Smooth muscle cell (in vitro differentiated cells): ENCODE results near the gene RNF183. TPM values are rescaled to one million over a fixed set of nuclear protein-coding genes. Genes with fewer than 3 reads are reported as not detected.

Source experiments
- DNase-seq: peaks from one replicate; lab custom pipeline; 2025; ENCODE audit not compliant: unreplicated experiment; lab: John Stamatoyannopoulos, UW
- H2AFZ ChIP-seq: fragments of 200-600 bp; sonication (generic); 2 replicates; pipeline ENCODE4 v1.6.0; 2016; ENCODE audit warnings: antibody characterized with exemption, low read depth, mild to moderate bottlenecking
- H3F3A ChIP-seq: fragments of 200-600 bp; sonication (generic); 2 replicates; pipeline ENCODE4 v1.6.0; 2017; ENCODE audit warnings: antibody characterized with exemption, low read depth
- H3K27ac ChIP-seq: fragments of 200-600 bp; sonication (generic); 2 replicates; pipeline ENCODE4 v1.5.1; 2016; ENCODE audit warnings: low read depth, mild to moderate bottlenecking
- H3K27me3 ChIP-seq: fragments of 200-600 bp; sonication (generic); 2 replicates; pipeline ENCODE4 v1.6.1; 2016; ENCODE audit warnings: low read depth, mild to moderate bottlenecking
- H3K36me3 ChIP-seq: fragments of 200-600 bp; sonication (generic); 2 replicates; pipeline ENCODE4 v1.5.1; 2016; ENCODE audit warnings: low read depth
- H3K4me1 ChIP-seq: fragments of 200-600 bp; sonication (generic); 2 replicates; pipeline ENCODE4 v1.5.1; 2016; ENCODE audit warnings: low read depth
- H3K4me2 ChIP-seq: fragments of 200-600 bp; sonication (generic); 2 replicates; pipeline ENCODE4 v1.6.0; 2016; ENCODE audit warnings: mild to moderate bottlenecking
- H3K4me3 ChIP-seq: fragments of 200-600 bp; sonication (generic); 2 replicates; pipeline ENCODE4 v1.5.1; 2016; ENCODE audit warnings: mild to moderate bottlenecking
- H3K79me2 ChIP-seq: fragments of 200-600 bp; sonication (generic); 2 replicates; pipeline ENCODE4 v1.6.0; 2016; ENCODE audit warnings: low read depth, mild to moderate bottlenecking
- H3K9ac ChIP-seq: fragments of 200-600 bp; sonication (generic); 2 replicates; pipeline ENCODE4 v1.6.0; 2016; ENCODE audit warnings: low read depth
- H3K9me3 ChIP-seq: fragments of 200-600 bp; sonication (generic); replicated peaks from 2 replicates; pipeline ENCODE4 v1.5.1; 2016; ENCODE audit warnings: low read depth
- H4K20me1 ChIP-seq: fragments of 200-600 bp; sonication (generic); 2 replicates; pipeline ENCODE4 v1.6.0; 2016; ENCODE audit warnings: low read depth
- WGBS: methylation state at CpG from one replicate; pipeline ENCODE4 v1.1.7; 2016; ENCODE audit warnings: low lambda C conversion rate; 5-methylcytosine and 5-hydroxymethylcytosine counted together
- polyA plus RNA-seq: library from polyadenylated mRNA; unstranded; fragments of >200 nt; fragmentation: Nextera tagmentation; extraction: Ambion mirVana; gene quantifications from 2 replicates; pipeline ENCODE4 v1.2.1, GENCODE V29; 2016
- total RNA-seq: library from RNA; depleted of rRNA; stranded (reverse); fragments of >200 nt; gene quantifications from 2 replicates; pipeline ENCODE4 v1.2.3, GENCODE V29; 2014
- TF ChIP-seq, protein P1 (sequence below): fragments of 200-600 bp; sonication (generic); IDR thresholded peaks from 2 replicates; pipeline ENCODE4 v1.5.1; 2017; ENCODE audit warnings: borderline replicate concordance, mild to moderate bottlenecking, antibody characterized with exemption; ENCODE audit not compliant: insufficient read depth, poor library complexity, severe bottlenecking

RNF183 gene
- total and polyA plus RNA-seq, 2 experiments from 2014 or later, result 0.66 to 2.3 TPM

DNA sequence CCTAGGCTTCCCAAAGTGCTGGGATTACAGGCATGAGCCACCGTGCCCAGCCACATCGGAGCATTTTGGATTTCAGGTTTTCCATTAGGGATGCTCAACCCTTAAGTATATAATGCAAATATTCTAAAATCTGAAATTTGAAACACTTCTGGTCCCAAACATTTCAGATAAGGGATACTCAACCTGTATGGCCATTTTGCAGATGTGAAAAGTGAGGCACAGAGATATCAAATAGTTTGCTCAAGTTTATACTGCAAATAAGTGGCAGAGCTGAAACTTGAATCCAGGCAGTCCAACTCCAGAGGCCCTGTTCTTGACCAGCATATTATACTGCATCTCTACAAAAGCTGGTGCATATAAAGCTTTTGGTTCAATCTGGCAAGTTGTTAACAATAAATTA, 34.5 kb upstream of the RNF183 start:
- no peak overlapping the region for H3K4me2 ChIP-seq
- TF ChIP-seq, protein P1, sequence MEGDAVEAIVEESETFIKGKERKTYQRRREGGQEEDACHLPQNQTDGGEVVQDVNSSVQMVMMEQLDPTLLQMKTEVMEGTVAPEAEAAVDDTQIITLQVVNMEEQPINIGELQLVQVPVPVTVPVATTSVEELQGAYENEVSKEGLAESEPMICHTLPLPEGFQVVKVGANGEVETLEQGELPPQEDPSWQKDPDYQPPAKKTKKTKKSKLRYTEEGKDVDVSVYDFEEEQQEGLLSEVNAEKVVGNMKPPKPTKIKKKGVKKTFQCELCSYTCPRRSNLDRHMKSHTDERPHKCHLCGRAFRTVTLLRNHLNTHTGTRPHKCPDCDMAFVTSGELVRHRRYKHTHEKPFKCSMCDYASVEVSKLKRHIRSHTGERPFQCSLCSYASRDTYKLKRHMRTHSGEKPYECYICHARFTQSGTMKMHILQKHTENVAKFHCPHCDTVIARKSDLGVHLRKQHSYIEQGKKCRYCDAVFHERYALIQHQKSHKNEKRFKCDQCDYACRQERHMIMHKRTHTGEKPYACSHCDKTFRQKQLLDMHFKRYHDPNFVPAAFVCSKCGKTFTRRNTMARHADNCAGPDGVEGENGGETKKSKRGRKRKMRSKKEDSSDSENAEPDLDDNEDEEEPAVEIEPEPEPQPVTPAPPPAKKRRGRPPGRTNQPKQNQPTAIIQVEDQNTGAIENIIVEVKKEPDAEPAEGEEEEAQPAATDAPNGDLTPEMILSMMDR, result no peak
- WGBS, result 90% methylated on average over 2 of the region's 2 CpGs
- no peaks in the 10 kb centered on the region for H3F3A ChIP-seq
- H3K9me3 ChIP-seq, result no peaks in the 10 kb centered on the region
- H3K4me1 ChIP-seq, result peaks cover 3% of the 10 kb centered on the region
- no peak overlapping the region for H3K27ac ChIP-seq
- H3K4me3 ChIP-seq, result no peak overlapping the region
- no peak overlapping the region for H3K9ac ChIP-seq
- H4K20me1 ChIP-seq, result no peaks in the 10 kb centered on the region
- H3K27me3 ChIP-seq, result no peaks in the 10 kb centered on the region
- H3K79me2 ChIP-seq, result no peaks in the 10 kb centered on the region
- no peak overlapping the region for H2AFZ ChIP-seq
- no peaks in the 10 kb centered on the region for H3K36me3 ChIP-seq
- no peak for DNase-seq

DNA sequence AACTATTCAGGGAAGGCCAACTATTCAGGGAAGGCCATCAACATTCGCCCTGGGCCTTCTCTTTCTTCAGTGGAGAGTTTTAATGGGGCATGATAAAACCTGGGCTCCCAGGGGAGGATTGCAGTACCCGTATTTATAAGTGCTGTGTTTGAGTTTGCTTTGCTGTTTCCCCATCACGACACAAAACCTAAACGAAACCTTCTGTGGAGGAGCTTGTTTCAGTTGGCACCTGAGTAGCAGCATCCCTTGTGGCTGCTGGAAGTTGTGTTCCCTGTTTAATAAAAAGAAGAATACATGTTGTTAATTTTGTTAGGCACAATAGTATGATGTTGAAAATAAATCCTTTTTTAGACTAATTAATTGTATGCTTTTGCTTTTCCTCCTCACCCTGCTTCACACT, 28.6 kb upstream of the RNF183 start:
- no peaks in the 10 kb centered on the region for H3K27me3 ChIP-seq
- no peaks in the 10 kb centered on the region for H3K9me3 ChIP-seq
- no peaks in the 10 kb centered on the region for H3F3A ChIP-seq
- DNase-seq, result no peak
- no peak overlapping the region for H3K4me3 ChIP-seq
- no peak overlapping the region for H3K4me2 ChIP-seq
- no peak overlapping the region for H2AFZ ChIP-seq
- no peak overlapping the region for H3K27ac ChIP-seq
- WGBS, result 84% methylated on average over 4 of the region's 4 CpGs
- no peak overlapping the region for H3K9ac ChIP-seq
- H4K20me1 ChIP-seq, result no peaks in the 10 kb centered on the region
- H3K4me1 ChIP-seq, result no peaks in the 10 kb centered on the region
- TF ChIP-seq, protein P1, result no peak
- no peaks in the 10 kb centered on the region for H3K36me3 ChIP-seq
- H3K79me2 ChIP-seq, result no peaks in the 10 kb centered on the region

DNA sequence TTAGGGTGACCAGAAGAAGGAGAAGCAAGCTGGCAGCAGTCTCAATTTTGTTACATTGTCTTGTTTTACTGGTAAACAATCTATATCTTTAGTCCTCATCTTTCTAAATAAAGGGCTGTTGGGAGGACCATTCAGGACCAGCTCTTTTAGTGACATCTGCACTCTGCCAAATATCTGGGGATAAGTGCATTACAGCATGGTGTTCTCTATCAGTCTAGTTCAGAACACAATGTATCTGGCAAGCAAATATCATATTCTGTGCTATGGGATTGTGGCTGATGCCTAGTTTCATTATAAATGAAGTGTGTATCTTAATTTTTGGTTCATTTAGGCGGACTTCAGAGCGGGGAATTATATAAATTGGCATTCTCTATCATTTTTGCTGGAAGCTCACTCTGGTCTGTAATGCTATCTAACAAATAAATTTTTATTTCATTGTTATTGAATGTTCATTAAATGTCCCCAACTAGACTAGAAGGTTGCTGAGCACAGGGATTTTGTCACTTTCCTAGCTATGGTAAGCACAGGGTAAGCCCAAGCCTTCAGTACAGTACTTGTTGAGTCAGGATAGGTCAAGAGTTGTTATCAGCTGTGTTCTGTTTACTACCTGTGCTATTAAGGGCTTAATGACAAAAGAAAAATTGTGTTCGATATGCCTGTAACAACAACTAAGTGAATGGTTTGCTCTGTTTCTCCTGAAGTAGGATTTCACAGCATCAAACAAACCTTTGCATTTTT, 25.0 kb upstream of the RNF183 start:
- no peak for DNase-seq

More for the DNA sequence above, 25.0 kb upstream of the RNF183 start:
- H3K79me2 ChIP-seq, result no peaks in the 10 kb centered on the region
- H3K27me3 ChIP-seq, result no peaks in the 10 kb centered on the region
- WGBS, result 97% methylated on average over 3 of the region's 3 CpGs
- no peak overlapping the region for H3K27ac ChIP-seq
- no peaks in the 10 kb centered on the region for H3K4me1 ChIP-seq
- H3F3A ChIP-seq, result no peaks in the 10 kb centered on the region
- no peak overlapping the region for H3K4me2 ChIP-seq
- H2AFZ ChIP-seq, result no peak overlapping the region
- H3K4me3 ChIP-seq, result no peak overlapping the region
- no peaks in the 10 kb centered on the region for H3K9me3 ChIP-seq
- TF ChIP-seq, protein P1, result no peak
- H3K9ac ChIP-seq, result no peak overlapping the region
- H3K36me3 ChIP-seq, result no peaks in the 10 kb centered on the region
- no peaks in the 10 kb centered on the region for H4K20me1 ChIP-seq
